H1 (cell line): ENCODE results near the gene UBE2B. TPM values are rescaled to one million over a fixed set of nuclear protein-coding genes. Genes with fewer than 3 reads are reported as not detected.

ENCODE experiments used
- CTCF ChIA-PET: fragments of 300-600 bp; sonication (Branson Sonifier 250); formaldehyde crosslinking; loops from one replicate; lab custom pipeline; 2021; ENCODE audit not compliant: partially characterized antibody; lab: Charles Lee
- POLR2A ChIA-PET: fragments of 300-600 bp; sonication (Branson Sonifier 250); formaldehyde crosslinking; loops from one replicate; lab custom pipeline; 2021; ENCODE audit warnings: inconsistent platforms; ENCODE audit not compliant: partially characterized antibody; lab: Charles Lee
- DNase-seq, 2 experiments: peaks; one replicate each; pipeline versions ENCODE4 v3.0.0 to v3.0.0-alpha.2; 2010 to 2022; ENCODE audit warnings: low spot score in 2 of 2, low read depth in 1 of 2, mixed read lengths in 1 of 2
- FAIRE-seq: peaks from 2 replicates; lab custom pipeline; 2011; peaks lifted over from hg19 to GRCh38; lab: Jason Lieb, UNC
- H2AFZ ChIP-seq: 2 replicates; pipeline ENCODE4 v1.8.1; 2012; ENCODE audit warnings: low read length, inconsistent platforms
- H2AK5ac ChIP-seq: 2 replicates; pipeline ENCODE4 v1.6.1; 2013; ENCODE audit warnings: low read depth, low read length
- H2BK120ac ChIP-seq: replicated peaks from 2 replicates; pipeline ENCODE3; 2013; ENCODE audit warnings: low read depth, low read length, inconsistent platforms
- H2BK12ac ChIP-seq: 2 replicates; pipeline ENCODE4 v1.6.1; 2013; ENCODE audit warnings: low read depth, low read length
- H2BK15ac ChIP-seq: 2 replicates; pipeline ENCODE4 v1.6.1; 2013; ENCODE audit warnings: low read length
- H2BK20ac ChIP-seq: 2 replicates; pipeline ENCODE4 v1.6.1; 2013; ENCODE audit warnings: low read length
- H2BK5ac ChIP-seq: 2 replicates; pipeline ENCODE4 v1.6.1; 2013; ENCODE audit warnings: low read depth, low read length
- H3K14ac ChIP-seq: 2 replicates; pipeline ENCODE4 v1.6.1; 2013; ENCODE audit warnings: inconsistent platforms; ENCODE audit not compliant: insufficient read length
- H3K18ac ChIP-seq: 2 replicates; pipeline ENCODE4 v1.6.1; 2013; ENCODE audit warnings: low read length; ENCODE audit errors: extremely low read depth
- H3K23ac ChIP-seq: 2 replicates; pipeline ENCODE4 v1.6.1; 2013; ENCODE audit warnings: inconsistent platforms; ENCODE audit not compliant: insufficient read length
- H3K23me2 ChIP-seq: 2 replicates; pipeline ENCODE4 v1.6.1; 2013; ENCODE audit warnings: low read depth, low read length
- H3K27ac ChIP-seq: 2 replicates; pipeline ENCODE4 v1.6.1; 2011; ENCODE audit warnings: low read depth, low read length, inconsistent platforms
- H3K27me3 ChIP-seq, 4 experiments: replicated peaks in 1 of 4; 1 replicate in 1 of 4; 2 replicates in 3 of 4; pipeline versions ENCODE4 v1.6.1 to v1.8.1; 2011 to 2013; ENCODE audit warnings: low read length in 3 of 4, mild to moderate bottlenecking in 3 of 4, inconsistent platforms in 2 of 4, mixed read lengths in 2 of 4, moderate library complexity in 1 of 4; ENCODE audit not compliant: control insufficient read depth in 3 of 4, insufficient read depth in 3 of 4; ENCODE audit errors: extremely low read depth in 1 of 4
- H3K36me3 ChIP-seq, 4 experiments: 2 replicates each; pipeline versions ENCODE4 v1.6.1 to v1.8.1; 2011 to 2013; ENCODE audit warnings: mild to moderate bottlenecking in 4 of 4, low read length in 3 of 4, moderate library complexity in 2 of 4, control low read depth in 1 of 4, inconsistent platforms in 1 of 4; ENCODE audit not compliant: insufficient read depth in 4 of 4, control insufficient read depth in 2 of 4
- H3K4ac ChIP-seq: replicated peaks from 2 replicates; pipeline ENCODE3; 2013; ENCODE audit warnings: low read length, low read depth, mixed read lengths, inconsistent platforms; ENCODE audit not compliant: insufficient read length
- H3K4me1 ChIP-seq, 4 experiments: replicated peaks in 1 of 4; 1 replicate in 1 of 4; 2 replicates in 3 of 4; pipeline versions ENCODE4 v1.6.1 to v1.8.1; 2011 to 2013; ENCODE audit warnings: low read length in 3 of 4, inconsistent platforms in 2 of 4, mixed read lengths in 1 of 4; ENCODE audit not compliant: insufficient read depth in 4 of 4, control insufficient read depth in 3 of 4
- H3K4me2 ChIP-seq, 2 experiments: 2 replicates each; pipeline versions ENCODE4 v1.6.1 to v1.8.1; 2011 to 2013; ENCODE audit warnings: low read depth in 2 of 2, low read length in 2 of 2, control low read depth in 1 of 2, inconsistent platforms in 1 of 2, mild to moderate bottlenecking in 1 of 2; ENCODE audit not compliant: insufficient read depth in 1 of 2
- H3K4me3 ChIP-seq, 4 experiments: fragments of 200-600, 300-600 bp in 1 of 4; sonication (generic), shearing (Covaris generic), sonication (Bioruptor Twin) in 1 of 4; 2 replicates each; pipeline versions ENCODE4 v1.5.1 to v1.8.1; 2011 to 2016; ENCODE audit warnings: low read length in 4 of 4, low read depth in 3 of 4, control low read depth in 2 of 4, inconsistent platforms in 2 of 4, mild to moderate bottlenecking in 2 of 4, mixed read lengths in 1 of 4, moderate library complexity in 1 of 4; ENCODE audit not compliant: insufficient read depth in 2 of 4; ENCODE audit errors: extremely low read depth in 1 of 4
- H3K56ac ChIP-seq: replicated peaks from 2 replicates; pipeline ENCODE3; 2013; ENCODE audit warnings: low read depth, mild to moderate bottlenecking, mixed read lengths, low read length, inconsistent platforms; ENCODE audit not compliant: insufficient read length
- H3K79me1 ChIP-seq: 2 replicates; pipeline ENCODE4 v1.6.1; 2013; ENCODE audit warnings: low read depth, low read length, control low read depth
- H3K79me2 ChIP-seq, 2 experiments: 2 replicates each; pipeline versions ENCODE4 v1.6.1 to v1.8.1; 2012 to 2013; ENCODE audit warnings: low read length in 2 of 2, mild to moderate bottlenecking in 2 of 2, inconsistent platforms in 1 of 2; ENCODE audit not compliant: insufficient read depth in 2 of 2, control insufficient read depth in 1 of 2
- H3K9ac ChIP-seq, 4 experiments: replicated peaks in 1 of 4; 1 replicate in 1 of 4; 2 replicates in 3 of 4; pipeline versions ENCODE4 v1.6.1 to v1.8.1; 2011 to 2013; ENCODE audit warnings: low read depth in 3 of 4, low read length in 3 of 4, control low read depth in 2 of 4, mild to moderate bottlenecking in 2 of 4, moderate library complexity in 2 of 4, inconsistent platforms in 1 of 4; ENCODE audit errors: extremely low read depth in 1 of 4
- H3K9me3 ChIP-seq, 2 experiments: 2 replicates each; pipeline versions ENCODE4 v1.6.1 to v1.8.1; 2012 to 2013; ENCODE audit warnings: mild to moderate bottlenecking in 2 of 2, moderate library complexity in 2 of 2, control low read depth in 1 of 2, inconsistent platforms in 1 of 2, low read depth in 1 of 2, low read length in 1 of 2, mixed read lengths in 1 of 2; ENCODE audit not compliant: insufficient read depth in 2 of 2
- H4K20me1 ChIP-seq, 2 experiments: replicated peaks in 1 of 2; 2 replicates each; pipeline versions ENCODE3 to v1.8.1; 2011 to 2013; ENCODE audit warnings: inconsistent platforms in 2 of 2, low read length in 2 of 2, mild to moderate bottlenecking in 1 of 2; ENCODE audit not compliant: insufficient read depth in 2 of 2, control insufficient read depth in 1 of 2
- H4K5ac ChIP-seq: 2 replicates; pipeline ENCODE4 v1.6.1; 2013; ENCODE audit warnings: low read length, low read depth, mixed read lengths, inconsistent platforms; ENCODE audit not compliant: insufficient read length
- H4K8ac ChIP-seq: 2 replicates; pipeline ENCODE4 v1.8.0; 2013; ENCODE audit warnings: mild to moderate bottlenecking, moderate library complexity, low read length, inconsistent platforms; ENCODE audit not compliant: insufficient read depth; ENCODE audit errors: extremely low read depth
- H4K91ac ChIP-seq: replicated peaks from 2 replicates; pipeline ENCODE3; 2013; ENCODE audit warnings: low read length, mixed read lengths, inconsistent platforms; ENCODE audit not compliant: insufficient read length
- CHD1 ChIP-seq: IDR thresholded peaks from 2 replicates; pipeline ENCODE4 v1.6.1; 2012; ENCODE audit warnings: low read depth, low read length, improper control_type of control experiment
- CREB1 ChIP-seq: IDR thresholded peaks from 2 replicates; pipeline ENCODE4 v1.6.1; 2012; ENCODE audit warnings: inconsistent platforms
- GABPA ChIP-seq: IDR thresholded peaks from 2 replicates; pipeline ENCODE4 v1.6.1; 2011; ENCODE audit warnings: mild to moderate bottlenecking, low read length, moderate library complexity, borderline replicate concordance; ENCODE audit not compliant: insufficient read depth
- MAFK ChIP-seq: IDR thresholded peaks from 2 replicates; pipeline ENCODE4 v1.6.1; 2012; ENCODE audit warnings: low read depth, mild to moderate bottlenecking, improper control_type of control experiment, low read length
- POLR2A ChIP-seq, 2 experiments: IDR thresholded peaks; 1 replicate in 1 of 2; 2 replicates in 1 of 2; pipeline ENCODE4 v1.6.1; 2011; ENCODE audit warnings: low read depth in 2 of 2, low read length in 2 of 2, mild to moderate bottlenecking in 2 of 2; ENCODE audit errors: control extremely low read depth in 1 of 2
- POLR2AphosphoS5 ChIP-seq: IDR thresholded peaks from 2 replicates; pipeline ENCODE4 v1.6.1; 2011; ENCODE audit warnings: low read depth, low read length
- POU5F1 ChIP-seq: IDR thresholded peaks from 2 replicates; pipeline ENCODE4 v1.6.1; 2011; ENCODE audit warnings: low read depth, mild to moderate bottlenecking, low read length, moderate library complexity
- RFX5 ChIP-seq: IDR thresholded peaks from 2 replicates; pipeline ENCODE4 v1.6.1; 2011; ENCODE audit warnings: low read depth, low read length, improper control_type of control experiment, borderline replicate concordance
- RXRA ChIP-seq: IDR thresholded peaks from 2 replicates; pipeline ENCODE4 v1.6.1; 2011; ENCODE audit warnings: low read depth, mild to moderate bottlenecking, low read length, moderate library complexity; ENCODE audit not compliant: insufficient read depth
- SRF ChIP-seq: IDR thresholded peaks from 2 replicates; pipeline ENCODE4 v1.6.1; 2011; ENCODE audit warnings: mild to moderate bottlenecking, low read depth, low read length, moderate library complexity
- YY1 ChIP-seq: IDR thresholded peaks from 2 replicates; pipeline ENCODE4 v1.6.1; 2011; ENCODE audit warnings: low read depth, mild to moderate bottlenecking, low read length
- WGBS, 2 experiments: shearing (Covaris generic) in 1 of 2; methylation state at CpG; one replicate each; pipeline versions ENCODE4 v1.1.6 to v1.1.7; 2013 to 2015; ENCODE audit warnings: low lambda C conversion rate in 2 of 2, mixed read lengths in 2 of 2, inconsistent platforms in 1 of 2, low coverage in 1 of 2, missing lambda C conversion rate in 1 of 2; ENCODE audit not compliant: insufficient replicate concordance in 2 of 2, insufficient coverage in 1 of 2, insufficient read length in 1 of 2; ENCODE audit errors: extremely low coverage in 1 of 2, missing lambda C conversion rate in 1 of 2; 5-methylcytosine and 5-hydroxymethylcytosine counted together
- polyA plus RNA-seq, 7 experiments: library from polyadenylated mRNA; depleted of rRNA in 3 of 7; stranded (reverse) in 5 of 7; unstranded in 2 of 7; fragments of >200 nt in 5 of 7; fragments of 200-250 nt in 2 of 7; gene quantifications; 1 replicate in 5 of 7; 2 replicates in 1 of 7; 4 replicates in 1 of 7; pipeline versions ENCODE4 v1.2.1 to v1.2.3, GENCODE V29; 2011 to 2013; ENCODE audit warnings: missing spikeins in 2 of 7, mixed read lengths in 2 of 7
- total RNA-seq: library from RNA; stranded (reverse); fragmentation: NEBNext Ultra II Directional; extraction: Animal tissue kit (Norgen Biotek cat#: 25700); gene quantifications from 2 replicates; pipeline ENCODE4 v1.2.1, GENCODE V29; 2021

UBE2B gene
- total and polyA plus RNA-seq, 2 of the 8 experiments (the other 6 are each of a cell fraction or from before 2014, with no cell fraction given) = 15.9 to 46.8 TPM

- Histone ChIP-seq H2AK5ac (no peak overlapping the region), H3K4me2 (no peak overlapping the region), H2BK5ac (no peak overlapping the region), H3K27me3 (no peaks in the 10 kb centered on the region), H3K9ac (no peak overlapping the region), H3K56ac (no peak overlapping the region), H2BK15ac (no peak overlapping the region), H2AFZ (no peak overlapping the region), H3K14ac (no peak overlapping the region), H3K4ac (no peak overlapping the region), H2BK120ac (no peak overlapping the region), H4K8ac (no peak overlapping the region), H2BK12ac (no peak overlapping the region), H3K36me3 (peaks cover 6 to 43% (median 16%) of the 10 kb centered on the region in 4 experiments; a peak in 6 of 8 replicates), H4K5ac (no peak overlapping the region), H4K20me1 (peaks cover 0 to 2% of the 10 kb centered on the region in 2 experiments), H3K27ac (no peak overlapping the region), H3K9me3 (no peaks in the 10 kb centered on the region), H3K79me1 (no peaks in the 10 kb centered on the region), H2BK20ac (no peak overlapping the region), H3K4me3 (no peak overlapping the region), H3K23ac (no peak overlapping the region), H3K4me1 (no peaks in the 10 kb centered on the region), H3K23me2 (no peaks in the 10 kb centered on the region), H3K79me2 (no peaks in the 10 kb centered on the region), H3K18ac (no peak overlapping the region), H4K91ac (no peak overlapping the region)
- TF ChIP-seq YY1 (no peak), CHD1 (no peak), POLR2AphosphoS5 (peak; percentile 64), SRF (no peak), MAFK (no peak), POLR2A (IDR thresholded peaks at IDR 0.05; ENCODE audit: control extremely low read depth in 1 of 2, low read depth in 2 of 2, low read length in 2 of 2) (peak in 1 of 2 experiments; percentile 28; a peak in 1 of 3 replicates), POU5F1 (no peak), GABPA (no peak), RFX5 (no peak), RXRA (no peak), CREB1 (no peak)
- CTCF ChIA-PET = interaction anchor here (1.1 to 3.2 kb wide), 7 partner anchors 9 to 189 kb away, joined by 3 to 21 read pairs (median 5); partner anchors contain the start of gene CDKN2AIPNL
- FAIRE-seq = no peak
- POLR2A ChIA-PET = interaction anchor here (0.7 to 6.7 kb wide), 12 partner anchors 9 to 261 kb away, joined by 3 to 51 read pairs (median 4); partner anchors contain the start of genes CDKN2AIPNL and UBE2B
- WGBS, 2 experiments = 84% methylated on average over 2 of the region's 2 CpGs; no CpG with 5 or more reads in 1 of the 2 experiments
- DNase-seq = no peak
Observed at GRCh38 chr5:134397196-134397595, 25.8 kb downstream of the UBE2B start.
